Measurements from ENCODE around the gene SNPH. TPM values are rescaled to one million over a fixed set of nuclear protein-coding genes. Genes with fewer than 3 reads are reported as not detected.

Gene SNPH
- total RNA-seq, 1 experiment from 2014 or later: 0.43 TPM

GRCh38 chr20:1224205-1224890 lies 41.7 kb upstream of the SNPH start:
- H3K36me3 ChIP-seq (ENCODE audit: insufficient read depth, low read length, poor library complexity, severe bottlenecking): no peaks in the 10 kb centered on the region
- BruUV-seq (replicated peaks): no TSS peak
- H3K4me1 ChIP-seq (ENCODE audit: insufficient read depth, low read length, poor library complexity, severe bottlenecking): peaks cover 5% of the 10 kb centered on the region
- POLR2A ChIA-PET (ENCODE audit: low non-redundant PET): no interaction called here
- no peaks in the 10 kb centered on the region for H3K9me3 ChIP-seq (ENCODE audit: low read depth, low read length, poor library complexity, severe bottlenecking)
- no peak overlapping the region for H3K4me3 ChIP-seq (ENCODE audit: low read depth, low read length, poor library complexity, severe bottlenecking)
- no peak overlapping the region for H3K27ac ChIP-seq (ENCODE audit: low read depth, low read length, poor library complexity, severe bottlenecking)
- TF ChIP-seq CTCF (conservative IDR thresholded peaks at IDR 0.05; ENCODE audit: low read depth, low read length) (no peak), EZH2 (IDR thresholded peaks at IDR 0.05; ENCODE audit: borderline replicate concordance, low read depth, low read length, poor library complexity, severe bottlenecking) (no peak)
- CTCF ChIA-PET: no interaction called here
- peaks cover 24% of the 10 kb centered on the region for H3K27me3 ChIP-seq (replicated peaks; ENCODE audit: insufficient read depth, low read depth, low read length, poor library complexity)
- DNase-seq (ENCODE audit: low spot score): peak; percentile 52
- intact Hi-C loops (cut with micrococcal nuclease; ENCODE audit: unreplicated experiment): loop anchor here (10.0 kb wide), 1 partner anchor 170 kb away; the partner anchor contains the start of gene FKBP1A

- Histone ChIP-seq H3K4me1 (ENCODE audit: insufficient read depth, low read length, poor library complexity, severe bottlenecking) (peaks cover 5% of the 10 kb centered on the region), H3K27me3 (replicated peaks; ENCODE audit: insufficient read depth, low read depth, low read length, poor library complexity) (peaks cover 33% of the 10 kb centered on the region), H3K4me3 (ENCODE audit: low read depth, low read length, poor library complexity, severe bottlenecking) (no peak overlapping the region), H3K27ac (ENCODE audit: low read depth, low read length, poor library complexity, severe bottlenecking) (no peak overlapping the region), H3K9me3 (ENCODE audit: low read depth, low read length, poor library complexity, severe bottlenecking) (no peaks in the 10 kb centered on the region), H3K36me3 (ENCODE audit: insufficient read depth, low read length, poor library complexity, severe bottlenecking) (no peaks in the 10 kb centered on the region)
- TF ChIP-seq EZH2 (IDR thresholded peaks at IDR 0.05; ENCODE audit: borderline replicate concordance, low read depth, low read length, poor library complexity, severe bottlenecking): no peak
- DNase-seq (ENCODE audit: low spot score): no peak
- intact Hi-C loops (cut with micrococcal nuclease; ENCODE audit: unreplicated experiment): loop anchor here (10.0 kb wide), 1 partner anchor 169 kb away; the partner anchor contains the start of gene FKBP1A
- BruUV-seq (replicated peaks): no TSS peak
- ChIA-PET POLR2A (ENCODE audit: low non-redundant PET) (no interaction called here), CTCF (no interaction called here)
Observed at GRCh38 chr20:1225263-1225782, 40.8 kb upstream of the SNPH start.

- DNase-seq (ENCODE audit: low spot score): peak; percentile 74
- intact Hi-C loops (cut with micrococcal nuclease; ENCODE audit: unreplicated experiment): loop anchor here (10.0 kb wide), 1 partner anchor 169 kb away; the partner anchor contains the start of gene FKBP1A
- Histone ChIP-seq H3K4me3 (ENCODE audit: low read depth, low read length, poor library complexity, severe bottlenecking) (peak within 1 kb of the TSS; percentile 60), H3K27ac (ENCODE audit: low read depth, low read length, poor library complexity, severe bottlenecking) (peak within 1 kb of the TSS; percentile 37), H3K9me3 (ENCODE audit: low read depth, low read length, poor library complexity, severe bottlenecking) (no peaks in the 10 kb centered on the region), H3K27me3 (replicated peaks; ENCODE audit: insufficient read depth, low read depth, low read length, poor library complexity) (peaks cover 40% of the 10 kb centered on the region), H3K36me3 (ENCODE audit: insufficient read depth, low read length, poor library complexity, severe bottlenecking) (no peaks in the 10 kb centered on the region), H3K4me1 (ENCODE audit: insufficient read depth, low read length, poor library complexity, severe bottlenecking) (peaks cover 5% of the 10 kb centered on the region)
- ChIA-PET POLR2A (ENCODE audit: low non-redundant PET) (no interaction called here), CTCF (interaction anchor here (0.6 kb wide), 1 partner anchor 1568 kb away, joined by 4 read pairs; no protein-coding TSS in a partner anchor)
- BruUV-seq (replicated peaks): no TSS peak
- TF ChIP-seq EZH2 (IDR thresholded peaks at IDR 0.05; ENCODE audit: borderline replicate concordance, low read depth, low read length, poor library complexity, severe bottlenecking): no peak
- no peak for TF ChIP-seq CTCF (conservative IDR thresholded peaks at IDR 0.05; ENCODE audit: low read depth, low read length)
Observed at GRCh38 chr20:1225783-1226654, 40.1 kb upstream of the SNPH start, which contains the start of gene RAD21L1. TSS of gene RAD21L1 (plus strand) at chr20:1226044. CDS start at chr20:1228454, 2,410 bp downstream.

Data from A673 (cell line).